T-cell (primary cell): ENCODE results near the gene KRTAP1-1. TPM values are rescaled to one million over a fixed set of nuclear protein-coding genes. Genes with fewer than 3 reads are reported as not detected.
"Not testable (repeated sequence)": the region's sequence is repeated elsewhere in the genome, so short reads cannot be mapped to it uniquely, and the experiment has no call there.

Experiments
- ATAC-seq, 4 experiments: fragments of 200-7000 bp in 3 of 4; fragments of 150-1000 bp in 1 of 4; cut with Tn5 transposase; replicated peaks in 1 of 4; 1 replicate in 3 of 4; 2 replicates in 1 of 4; pipeline ENCODE4 v1.10.0; 2021; ENCODE audit warnings: moderate library complexity in 3 of 4, mild to moderate bottlenecking in 2 of 4, moderate number of reproducible peaks in 1 of 4
- CTCF ChIA-PET, 2 donors: fragments of 300-600 bp; sonication (Branson Sonifier 250); formaldehyde crosslinking; loops; one replicate each; lab custom pipeline; 2022; ENCODE audit warnings: antibody characterized with exemption in 2 of 2; lab: Charles Lee
- POLR2A ChIA-PET, 2 donors: fragments of 300-600 bp; sonication (Branson Sonifier 250); formaldehyde crosslinking; loops; one replicate each; lab custom pipeline; 2022; ENCODE audit warnings: antibody characterized with exemption in 2 of 2; lab: Charles Lee
- DNase-seq, 35 experiments: peaks; one replicate each; pipeline versions ENCODE4 v3.0.0 to v3.0.0-alpha.2; 2013 to 2023
- H3K27ac ChIP-seq: one replicate; pipeline ENCODE4 v1.5.1; 2013; ENCODE audit warnings: low read length
- H3K27me3 ChIP-seq, 2 experiments: replicated peaks in 1 of 2; 1 replicate in 1 of 2; 2 replicates in 1 of 2; pipeline versions ENCODE4 v1.6.1 to v1.7.0; 2013; ENCODE audit warnings: low read length in 1 of 2, mixed read lengths in 1 of 2; ENCODE audit not compliant: control insufficient read depth in 2 of 2, insufficient read depth in 2 of 2; ENCODE audit errors: extremely low read depth in 1 of 2
- H3K36me3 ChIP-seq, 2 donors: 1 replicate in 1 of 2; 2 replicates in 1 of 2; pipeline versions ENCODE4 v1.6.1 to v1.7.0; 2013; ENCODE audit warnings: low read length in 1 of 2; ENCODE audit not compliant: control insufficient read depth in 2 of 2, insufficient read depth in 1 of 2; ENCODE audit errors: extremely low read depth in 1 of 2
- H3K4me1 ChIP-seq, 2 experiments: 1 replicate in 1 of 2; 2 replicates in 1 of 2; pipeline versions ENCODE4 v1.6.1 to v1.7.0; 2013; ENCODE audit warnings: low read length in 2 of 2, mixed read lengths in 1 of 2; ENCODE audit not compliant: insufficient read depth in 2 of 2, control insufficient read depth in 1 of 2; ENCODE audit errors: extremely low read depth in 1 of 2
- H3K4me3 ChIP-seq, 2 donors: 1 replicate in 1 of 2; 2 replicates in 1 of 2; pipeline versions ENCODE4 v1.5.1 to v1.7.0; 2013; ENCODE audit warnings: mild to moderate bottlenecking in 2 of 2, low read length in 1 of 2, moderate library complexity in 1 of 2; ENCODE audit not compliant: control insufficient read depth in 1 of 2; ENCODE audit errors: extremely low read depth in 1 of 2
- H3K9me3 ChIP-seq: 2 replicates; pipeline ENCODE4 v1.7.0; 2013
- H3K27ac Mint-ChIP-seq, 2 donors: one replicate each; pipeline ENCODE4 v1.8.0; 2020 to 2021; ENCODE audit warnings: mild to moderate bottlenecking in 2 of 2, mixed read lengths in 2 of 2
- H3K27me3 Mint-ChIP-seq, 2 donors: one replicate each; pipeline ENCODE4 v1.8.0; 2021 to 2022; ENCODE audit warnings: mixed read lengths in 2 of 2
- H3K36me3 Mint-ChIP-seq: one replicate; pipeline ENCODE4 v1.8.0; 2021; ENCODE audit warnings: mixed read lengths
- H3K4me1 Mint-ChIP-seq, 3 donors: one replicate each; pipeline ENCODE4 v1.8.0; 2020 to 2022; ENCODE audit warnings: mixed read lengths in 3 of 3, mild to moderate bottlenecking in 1 of 3
- H3K4me3 Mint-ChIP-seq, 3 donors: one replicate each; pipeline ENCODE4 v1.8.0; 2020 to 2022; ENCODE audit warnings: mild to moderate bottlenecking in 3 of 3, mixed read lengths in 3 of 3, moderate library complexity in 3 of 3
- H3K9me3 Mint-ChIP-seq, 3 donors: one replicate each; pipeline ENCODE4 v1.8.0; 2020 to 2022; ENCODE audit warnings: mixed read lengths in 3 of 3
- WGBS: methylation state at CpG from one replicate; pipeline ENCODE4 v1.1.5; 2013; ENCODE audit warnings: missing lambda C conversion rate; ENCODE audit not compliant: insufficient coverage; 5-methylcytosine and 5-hydroxymethylcytosine counted together
- total RNA-seq, 35 experiments: library from RNA in 6 of 35; stranded (reverse) in 6 of 35; fragments of 120-200 nt in 1 of 35; gene quantifications; one replicate each; pipeline versions ENCODE4 v1.2.1 to v1.2.4 and lab custom pipeline; 2013 to 2026

KRTAP1-1 gene
- total RNA-seq, 5 donors from 2014 or later (not counting 1 experiment from before 2014, with no cell fraction given): not detected

DNA sequence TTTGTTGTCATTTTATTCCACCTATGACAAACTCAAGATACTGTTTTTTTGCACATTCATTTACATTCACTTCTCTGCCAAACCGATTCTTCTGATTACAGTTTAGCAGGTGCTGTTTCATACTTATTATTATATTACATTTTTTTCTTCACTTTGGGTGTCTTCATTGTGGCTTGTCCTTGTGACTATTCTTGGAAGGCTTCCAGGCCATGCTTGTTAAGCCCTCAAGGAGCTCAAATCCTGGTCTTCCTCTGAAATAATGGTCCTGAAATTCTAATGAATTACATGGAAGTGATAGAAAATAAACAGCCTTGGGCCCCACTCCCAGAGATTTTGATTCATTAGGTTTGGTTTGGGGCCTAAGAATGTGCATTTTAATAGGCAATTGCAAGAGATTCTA lies 23.1 kb upstream of the KRTAP1-1 start:
- H3K9me3 ChIP-seq: no peaks in the 10 kb centered on the region
- no peak for ATAC-seq
- WGBS: no CpG with 5 or more reads among the region's 1 CpG
- peaks cover 2 to 3% of the 10 kb centered on the region in 2 experiments for H3K27me3 ChIP-seq
- no peaks in the 10 kb centered on the region for H3K36me3 Mint-ChIP-seq
- ChIA-PET CTCF (no interaction called here), POLR2A (no interaction called here)
- H3K4me1 ChIP-seq: no peaks in the 10 kb centered on the region
- no peak overlapping the region for H3K4me3 Mint-ChIP-seq
- no peaks in the 10 kb centered on the region for H3K36me3 ChIP-seq
- no peak overlapping the region for H3K4me3 ChIP-seq
- peaks cover 0 to 2% (median 0%) of the 10 kb centered on the region in 3 donors for H3K4me1 Mint-ChIP-seq
- DNase-seq: no peak
- H3K27ac ChIP-seq: no peak overlapping the region
- H3K9me3 Mint-ChIP-seq: no peaks in the 10 kb centered on the region
- peaks cover 18 to 23% of the 10 kb centered on the region in 2 donors for H3K27me3 Mint-ChIP-seq
- no peak overlapping the region for H3K27ac Mint-ChIP-seq

DNA sequence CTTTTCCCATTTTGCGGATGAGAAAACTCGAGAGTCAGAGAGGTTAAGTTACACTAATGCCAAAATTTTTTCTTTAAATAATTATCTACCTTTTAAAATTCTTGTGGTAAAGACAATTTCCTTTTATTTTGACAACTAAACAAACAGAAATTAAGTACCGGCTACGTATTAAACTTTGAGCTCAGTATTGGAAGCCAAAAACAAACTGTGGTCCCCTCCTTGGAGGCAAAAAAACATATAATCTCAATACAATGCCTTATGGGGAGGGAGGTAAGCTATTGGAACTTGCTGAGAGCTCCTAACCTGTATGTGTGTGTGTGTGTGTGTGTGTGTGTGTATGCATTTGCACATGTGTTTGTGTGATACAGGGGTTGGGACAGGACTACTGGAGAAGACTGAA lies 22.2 kb upstream of the KRTAP1-1 start:
- no peaks in the 10 kb centered on the region for H3K36me3 ChIP-seq
- H3K36me3 Mint-ChIP-seq: no peaks in the 10 kb centered on the region
- no peak overlapping the region for H3K4me3 ChIP-seq
- no peaks in the 10 kb centered on the region for H3K9me3 Mint-ChIP-seq
- ChIA-PET POLR2A (no interaction called here), CTCF (no interaction called here)
- H3K9me3 ChIP-seq: no peaks in the 10 kb centered on the region
- H3K4me1 Mint-ChIP-seq: peaks cover 0 to 4% (median 0%) of the 10 kb centered on the region in 3 donors
- H3K27ac ChIP-seq: no peak overlapping the region
- peaks cover 26 to 31% of the 10 kb centered on the region in 2 donors for H3K27me3 Mint-ChIP-seq
- WGBS: no CpG with 5 or more reads among the region's 4 CpGs
- DNase-seq (no peak), ATAC-seq (no peak)
- H3K27ac Mint-ChIP-seq: no peak overlapping the region
- peaks cover 3 to 4% of the 10 kb centered on the region in 2 experiments for H3K27me3 ChIP-seq
- H3K4me3 Mint-ChIP-seq: no peak overlapping the region
- H3K4me1 ChIP-seq: no peaks in the 10 kb centered on the region

DNA sequence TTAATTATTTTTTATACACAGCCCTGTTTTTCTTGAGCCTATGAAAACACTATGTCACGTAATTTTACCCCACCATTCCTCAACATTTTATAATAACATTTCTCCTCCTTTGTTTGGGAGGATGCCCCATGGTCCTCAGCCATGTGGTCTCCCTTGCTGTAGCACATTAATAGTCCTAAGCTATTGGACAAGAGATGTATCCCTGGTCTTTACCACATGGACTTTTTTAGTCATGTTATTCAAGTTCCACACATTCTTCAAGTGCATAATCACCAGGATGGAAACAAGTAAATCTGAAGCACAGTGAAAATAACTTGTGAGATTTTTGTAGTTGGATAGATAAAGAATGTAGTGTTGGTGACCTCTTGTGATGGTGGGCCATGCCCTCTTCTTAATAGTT lies 20.7 kb upstream of the KRTAP1-1 start:
- Histone ChIP-seq H3K4me3 (no peak overlapping the region), H3K27ac (no peak overlapping the region), H3K9me3 (no peaks in the 10 kb centered on the region), H3K27me3 (peaks cover 4 to 8% of the 10 kb centered on the region in 2 experiments), H3K36me3 (no peaks in the 10 kb centered on the region), H3K4me1 (no peaks in the 10 kb centered on the region)
- Mint-ChIP-seq H3K9me3 (peaks cover 0 to 3% (median 0%) of the 10 kb centered on the region in 3 donors), H3K27ac (no peak overlapping the region), H3K4me1 (peaks cover 0 to 4% (median 0%) of the 10 kb centered on the region in 3 donors), H3K36me3 (no peaks in the 10 kb centered on the region), H3K4me3 (no peak overlapping the region), H3K27me3 (peaks cover 39 to 43% of the 10 kb centered on the region in 2 donors)
- ChIA-PET POLR2A (no interaction called here), CTCF (no interaction called here)
- no CpG with 5 or more reads among the region's 1 CpG for WGBS
- ATAC-seq (no peak), DNase-seq (no peak)

- Histone ChIP-seq H3K27me3 (peaks cover 7 to 8% of the 10 kb centered on the region in 2 experiments), H3K9me3 (no peaks in the 10 kb centered on the region), H3K4me3 (no peak within 1 kb of the TSS), H3K36me3 (no peaks in the 10 kb centered on the region), H3K4me1 (no peaks in the 10 kb centered on the region), H3K27ac (no peak within 1 kb of the TSS)
- ATAC-seq: no peak
- peaks cover 0 to 3% (median 0%) of the 10 kb centered on the region in 3 donors for H3K9me3 Mint-ChIP-seq
- CTCF ChIA-PET: no interaction called here
- no peaks in the 10 kb centered on the region for H3K36me3 Mint-ChIP-seq
- no peak within 1 kb of the TSS for H3K4me3 Mint-ChIP-seq
- H3K27me3 Mint-ChIP-seq: peaks cover 41 to 53% of the 10 kb centered on the region in 2 donors
- POLR2A ChIA-PET: interaction anchor here in 1 of 2 donors (0.7 kb wide), 1 partner anchor 10 kb away, joined by 4 read pairs; no protein-coding TSS in a partner anchor
- H3K27ac Mint-ChIP-seq: no peak within 1 kb of the TSS
- DNase-seq: no peak
- peaks cover 0 to 4% (median 0%) of the 10 kb centered on the region in 3 donors for H3K4me1 Mint-ChIP-seq
- 71% methylated on average over 4 of the region's 6 CpGs for WGBS
Observed at GRCh38 chr17:41060052-41060604, 18.9 kb upstream of the KRTAP1-1 start, which contains the start of gene KRTAP2-3. TSS of gene KRTAP2-3 (minus strand) at chr17:41060114. CDS start at chr17:41060050, 64 bp downstream.

GRCh38 chr17:41059276-41060051 lies 18.2 kb upstream of the KRTAP1-1 start:
- H3K4me3 Mint-ChIP-seq, H3K4me1 ChIP-seq, H3K4me1 Mint-ChIP-seq, H3K9me3 ChIP-seq, H3K9me3 Mint-ChIP-seq, CTCF ChIA-PET, H3K36me3 ChIP-seq, DNase-seq, H3K27ac ChIP-seq, H3K4me3 ChIP-seq, H3K36me3 Mint-ChIP-seq, H3K27me3 ChIP-seq, ATAC-seq, H3K27ac Mint-ChIP-seq: not testable (repeated sequence)
- peaks cover 42 to 54% of the 10 kb centered on the region in 2 donors for H3K27me3 Mint-ChIP-seq
- 70% methylated on average over 7 of the region's 31 CpGs for WGBS
- POLR2A ChIA-PET: interaction anchor here (0.6 to 0.7 kb wide), 2 partner anchors 351 to 1382 kb away, joined by 3 read pairs; no protein-coding TSS in a partner anchor

GRCh38 chr17:41058741-41059140 lies 17.5 kb upstream of the KRTAP1-1 start:
- Histone ChIP-seq H3K27ac (no peak overlapping the region), H3K9me3 (no peaks in the 10 kb centered on the region), H3K36me3 (no peaks in the 10 kb centered on the region), H3K4me3 (no peak overlapping the region), H3K4me1 (no peaks in the 10 kb centered on the region), H3K27me3 (peaks cover 7 to 8% of the 10 kb centered on the region in 2 experiments)
- WGBS: no CpG with 5 or more reads among the region's 5 CpGs
- H3K27ac Mint-ChIP-seq: no peak overlapping the region
- ATAC-seq (no peak), DNase-seq (no peak)
- H3K27me3 Mint-ChIP-seq: peaks cover 41 to 58% of the 10 kb centered on the region in 2 donors
- H3K9me3 Mint-ChIP-seq: peaks cover 0 to 3% (median 0%) of the 10 kb centered on the region in 3 donors
- H3K4me3 Mint-ChIP-seq: no peak overlapping the region
- ChIA-PET CTCF (no interaction called here), POLR2A (interaction anchor here (0.6 to 0.7 kb wide), 2 partner anchors 350 to 1381 kb away, joined by 3 read pairs; no protein-coding TSS in a partner anchor)
- H3K36me3 Mint-ChIP-seq: no peaks in the 10 kb centered on the region
- peaks cover 0 to 4% (median 0%) of the 10 kb centered on the region in 3 donors for H3K4me1 Mint-ChIP-seq
